Endodermal cell (in vitro differentiated cells): ENCODE data around the gene PRSS57. TPM values are rescaled to one million over a fixed set of nuclear protein-coding genes. Genes with fewer than 3 reads are reported as not detected.
"Not testable (repeated sequence)": the region's sequence is repeated elsewhere in the genome, so short reads cannot be mapped to it uniquely, and the experiment has no call there.

Source experiments
- DNase-seq: peaks from one replicate; pipeline ENCODE4 v3.0.0-alpha.2; 2017
- H3K27ac ChIP-seq: 2 replicates; pipeline ENCODE4 v1.5.1; 2013; ENCODE audit warnings: mild to moderate bottlenecking, low read depth, low read length, moderate library complexity
- H3K27me3 ChIP-seq: 2 replicates; pipeline ENCODE4 v1.6.1; 2013; ENCODE audit warnings: mild to moderate bottlenecking, low read length, moderate library complexity; ENCODE audit not compliant: insufficient read depth, control insufficient read depth, poor library complexity, severe bottlenecking
- H3K36me3 ChIP-seq: 2 replicates; pipeline ENCODE4 v1.7.0; 2013; ENCODE audit warnings: mild to moderate bottlenecking, low read length, moderate library complexity; ENCODE audit not compliant: control insufficient read depth, insufficient read depth
- H3K4me1 ChIP-seq: one replicate; pipeline ENCODE4 v1.7.0; 2013; ENCODE audit warnings: low read length; ENCODE audit not compliant: control insufficient read depth, insufficient read depth
- H3K4me3 ChIP-seq: 2 replicates; pipeline ENCODE4 v1.5.1; 2013; ENCODE audit warnings: mild to moderate bottlenecking, low read length, moderate library complexity
- H3K9ac ChIP-seq: 2 replicates; pipeline ENCODE4 v1.6.1; 2013; ENCODE audit warnings: mild to moderate bottlenecking, low read length, moderate library complexity; ENCODE audit not compliant: poor library complexity, severe bottlenecking; ENCODE audit errors: extremely low read depth
- H3K9me3 ChIP-seq: 2 replicates; pipeline ENCODE4 v1.6.1; 2013; ENCODE audit warnings: mild to moderate bottlenecking, low read length, moderate library complexity; ENCODE audit not compliant: control insufficient read depth
- H3K27ac Mint-ChIP-seq: 2 replicates; pipeline ENCODE4 v1.8.0; 2020; ENCODE audit warnings: mixed read lengths
- H3K27me3 Mint-ChIP-seq: 2 replicates; pipeline ENCODE4 v1.8.0; 2021; ENCODE audit warnings: mild to moderate bottlenecking, mixed read lengths; ENCODE audit not compliant: insufficient read depth
- H3K36me3 Mint-ChIP-seq: 2 replicates; pipeline ENCODE4 v1.8.0; 2020; ENCODE audit warnings: low read depth, mixed read lengths
- H3K4me1 Mint-ChIP-seq: 2 replicates; pipeline ENCODE4 v1.8.0; 2020; ENCODE audit warnings: mixed read lengths
- H3K4me3 Mint-ChIP-seq: 2 replicates; pipeline ENCODE4 v1.8.0; 2020; ENCODE audit warnings: mild to moderate bottlenecking, moderate library complexity, mixed read lengths
- H3K9me3 Mint-ChIP-seq: 2 replicates; pipeline ENCODE4 v1.8.0; 2020; ENCODE audit warnings: mild to moderate bottlenecking, mixed read lengths
- CTCF ChIP-seq: fragments of 200-600 bp; sonication (generic); conservative IDR thresholded peaks from 2 replicates; pipeline ENCODE4 v1.5.0; 2021; ENCODE audit warnings: antibody characterized with exemption, mild to moderate bottlenecking
- WGBS, 2 experiments: methylation state at CpG; one replicate each; pipeline versions ENCODE4 v1.1.5 to v1.1.7; 2013; ENCODE audit warnings: missing lambda C conversion rate in 2 of 2, mixed read lengths in 1 of 2; ENCODE audit not compliant: insufficient coverage in 1 of 2, insufficient read length in 1 of 2; 5-methylcytosine and 5-hydroxymethylcytosine counted together
- total RNA-seq, 2 donors: library from RNA; stranded (reverse); fragmentation: NEBNext Ultra II Directional in 1 of 2; extraction: Animal tissue kit (Norgen Biotek cat#: 25700) in 1 of 2; gene quantifications; 2 replicates in 1 of 2; 3 replicates in 1 of 2; pipeline ENCODE4 v1.2.1, GENCODE V29; 2021

Gene PRSS57
- total RNA-seq, 2 donors from 2014 or later = not detected

GRCh38 chr19:729965-730668 is 34.9 kb upstream of the PRSS57 start:
- Histone ChIP-seq H3K9me3 (no peaks in the 10 kb centered on the region), H3K4me3 (no peak overlapping the region), H3K27ac (no peak overlapping the region), H3K36me3 (peaks cover 5% of the 10 kb centered on the region), H3K4me1 (no peaks in the 10 kb centered on the region), H3K9ac (no peak overlapping the region), H3K27me3 (no peaks in the 10 kb centered on the region)
- no peak for TF ChIP-seq CTCF
- no peak overlapping the region for H3K27ac Mint-ChIP-seq
- no peaks in the 10 kb centered on the region for H3K9me3 Mint-ChIP-seq
- peaks cover 21% of the 10 kb centered on the region for H3K36me3 Mint-ChIP-seq
- no peaks in the 10 kb centered on the region for H3K4me1 Mint-ChIP-seq
- DNase-seq = no peak
- no peaks in the 10 kb centered on the region for H3K27me3 Mint-ChIP-seq
- no peak overlapping the region for H3K4me3 Mint-ChIP-seq
- whole genome bisulfite sequencing, 2 experiments = 88 to 92% methylated on average over 14 of the region's 14 CpGs

GRCh38 chr19:729564-729963 is 34.3 kb upstream of the PRSS57 start:
- not testable (repeated sequence) for H3K4me1 Mint-ChIP-seq, DNase-seq, H3K4me1 ChIP-seq, H3K9ac ChIP-seq, H3K27ac ChIP-seq, H3K27ac Mint-ChIP-seq, H3K4me3 Mint-ChIP-seq, H3K27me3 ChIP-seq, H3K27me3 Mint-ChIP-seq, H3K36me3 ChIP-seq, H3K9me3 ChIP-seq, H3K9me3 Mint-ChIP-seq, H3K4me3 ChIP-seq
- H3K36me3 Mint-ChIP-seq = peaks cover 21% of the 10 kb centered on the region
- WGBS, 2 experiments = 88 to 90% methylated on average over 13 to 15 of the region's 15 CpGs

- H3K9me3 Mint-ChIP-seq = no peaks in the 10 kb centered on the region
- no peak for TF ChIP-seq CTCF
- no peak overlapping the region for H3K9ac ChIP-seq
- H3K9me3 ChIP-seq = no peaks in the 10 kb centered on the region
- H3K27ac ChIP-seq = no peak overlapping the region
- no peak overlapping the region for H3K4me3 ChIP-seq
- no peak overlapping the region for H3K4me3 Mint-ChIP-seq
- H3K27me3 ChIP-seq = no peaks in the 10 kb centered on the region
- no peaks in the 10 kb centered on the region for H3K4me1 ChIP-seq
- no peaks in the 10 kb centered on the region for H3K4me1 Mint-ChIP-seq
- H3K36me3 Mint-ChIP-seq = peaks cover 17% of the 10 kb centered on the region
- peaks cover 5% of the 10 kb centered on the region for H3K36me3 ChIP-seq
- no peaks in the 10 kb centered on the region for H3K27me3 Mint-ChIP-seq
- H3K27ac Mint-ChIP-seq = no peak overlapping the region
- no peak for DNase-seq
- WGBS, 2 experiments = 91 to 94% methylated on average over 17 to 26 of the region's 26 CpGs
These were observed 32.8 kb upstream of the PRSS57 start for GRCh38 chr19:728011-728410.
